GM21526 (cell line): ENCODE results near the gene SLC7A8.

ENCODE experiments used
- ATAC-seq: cut with Tn5 transposase; IDR thresholded peaks from one replicate; pipeline ENCODE4 v1.9.1; 2021; ENCODE audit warnings: moderate library complexity; ENCODE audit not compliant: unreplicated experiment, low FRiP score

The SLC7A8 gene

GRCh38 chr14:23160924-23161522 lies 22.4 kb downstream of the SLC7A8 start:
- no peak for ATAC-seq

- ATAC-seq: no peak
Measured at GRCh38 chr14:23159532-23159931, 23.9 kb downstream of the SLC7A8 start.

GRCh38 chr14:23158779-23159178 lies 24.7 kb downstream of the SLC7A8 start:
- ATAC-seq: no peak

- no peak for ATAC-seq
Measured at GRCh38 chr14:23154964-23155587, 28.4 kb downstream of the SLC7A8 start.

- no peak for ATAC-seq
Measured at GRCh38 chr14:23153851-23154796, 29.3 kb downstream of the SLC7A8 start.

GRCh38 chr14:23151342-23151741 lies 32.1 kb downstream of the SLC7A8 start:
- ATAC-seq: no peak

GRCh38 chr14:23149745-23150144 lies 33.7 kb downstream of the SLC7A8 start:
- ATAC-seq: no peak

GRCh38 chr14:23148591-23149249 lies 34.7 kb downstream of the SLC7A8 start:
- ATAC-seq: no peak

GRCh38 chr14:23147676-23148075 lies 35.8 kb downstream of the SLC7A8 start:
- ATAC-seq: no peak

GRCh38 chr14:23146980-23147379 lies 36.5 kb downstream of the SLC7A8 start:
- ATAC-seq: no peak

- no peak for ATAC-seq
Measured at GRCh38 chr14:23146351-23146910, 37.0 kb downstream of the SLC7A8 start.

- ATAC-seq: no peak
Measured at GRCh38 chr14:23145794-23146350, 37.6 kb downstream of the SLC7A8 start.

- no peak for ATAC-seq
Measured at GRCh38 chr14:23143911-23144310, 39.5 kb downstream of the SLC7A8 start.

GRCh38 chr14:23142826-23143225 lies 40.6 kb downstream of the SLC7A8 start:
- ATAC-seq: no peak

- no peak for ATAC-seq
Measured at GRCh38 chr14:23141706-23142444, 41.6 kb downstream of the SLC7A8 start.

GRCh38 chr14:23140371-23140770 lies 43.1 kb downstream of the SLC7A8 start:
- no peak for ATAC-seq

GRCh38 chr14:23139874-23140273 lies 43.6 kb downstream of the SLC7A8 start:
- no peak for ATAC-seq

GRCh38 chr14:23137813-23138535 lies 45.5 kb downstream of the SLC7A8 start:
- no peak for ATAC-seq
